K562 (cell line): ENCODE data around the gene EXOC3L1.
A peak's percentile ranks its signal among the peaks of the same experiment; 100 is the strongest.

Experiments
- CTCF ChIP-seq, 3 experiments: IDR thresholded peaks in 2 of 3; conservative IDR thresholded peaks in 1 of 3; 2 replicates each; pipeline ENCODE4 v1.5.1; 2011 to 2012; ENCODE audit warnings: low read length in 3 of 3, mild to moderate bottlenecking in 3 of 3, control low read depth in 2 of 3, improper control_type of control experiment in 1 of 3, inconsistent platforms in 1 of 3, low read depth in 1 of 3, mixed read lengths in 1 of 3, moderate library complexity in 1 of 3; ENCODE audit not compliant: insufficient read depth in 2 of 3
- JUN ChIP-seq, 2 experiments: sonication (generic) in 1 of 2; formaldehyde crosslinking in 1 of 2; IDR thresholded peaks; 2 replicates each; pipeline versions ENCODE4 v1.6.1 to v1.8.0; 2012 to 2022; ENCODE audit warnings: borderline replicate concordance in 2 of 2, mild to moderate bottlenecking in 2 of 2, improper control_type of control experiment in 1 of 2, low read depth in 1 of 2, low read length in 1 of 2, missing genetic modification reagents in 1 of 2
- MAZ ChIP-seq, 2 experiments: fragments of 450-650 bp in 1 of 2; sonication (generic) in 1 of 2; formaldehyde crosslinking; IDR thresholded peaks in 1 of 2; conservative IDR thresholded peaks in 1 of 2; 2 replicates each; pipeline versions ENCODE4 v1.4.0 to v1.5.0; 2020; ENCODE audit warnings: mild to moderate bottlenecking in 1 of 2, missing genetic modification reagents in 1 of 2
- PATZ1 ChIP-seq: fragments of 250-450 bp; sonication (Bioruptor Pico); IDR thresholded peaks from 2 replicates; pipeline ENCODE4 v1.5.0; 2020; ENCODE audit warnings: mild to moderate bottlenecking, borderline replicate concordance
- POLR2A ChIP-seq: fragments of 450-650 bp; conservative IDR thresholded peaks from 2 replicates; pipeline ENCODE4 v1.6.1; 2016
- RUNX1 ChIP-seq: sonication (generic); IDR thresholded peaks from 2 replicates; pipeline ENCODE4 v1.6.1; 2016; ENCODE audit warnings: antibody characterized with exemption, low read depth
- TGIF2 ChIP-seq: sonication (generic); formaldehyde crosslinking; IDR thresholded peaks from 2 replicates; pipeline ENCODE4 v1.8.1; 2022; ENCODE audit warnings: mild to moderate bottlenecking, missing genetic modification reagents, moderate library complexity

DNA sequence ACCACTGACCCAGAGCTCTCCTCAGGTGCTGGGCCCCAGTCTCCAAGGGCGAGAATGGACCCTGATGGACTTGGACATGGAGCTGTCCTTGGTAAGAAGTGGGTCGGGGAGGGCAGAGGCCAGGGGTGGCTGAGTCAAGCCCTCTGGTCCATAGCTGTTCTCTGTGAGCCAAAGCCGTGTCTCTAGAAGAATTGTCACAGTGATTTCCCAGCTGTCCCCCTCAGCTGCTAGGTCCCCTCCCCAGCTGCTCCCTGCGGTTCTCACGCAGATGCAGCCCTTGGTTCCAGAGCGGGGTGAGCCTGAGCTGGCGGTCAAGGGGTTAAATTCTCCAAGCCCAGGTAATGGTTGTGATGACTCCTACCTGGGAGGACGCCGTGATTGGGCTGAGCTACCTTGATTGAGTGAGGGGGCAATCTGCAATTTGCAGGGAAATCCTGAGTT is 20.9 kb downstream of the EXOC3L1 start:
- no peak for TF ChIP-seq RUNX1
- TF ChIP-seq MAZ (CRISPR knock-in tag; conservative IDR thresholded peaks at IDR 0.05 in 1 of 2, IDR thresholded peaks at IDR 0.05 in 1 of 2): no peak
- no peak for TF ChIP-seq JUN (IDR thresholded peaks at IDR 0.05; ENCODE audit: borderline replicate concordance, low read depth, low read length)
- 0 out of 2 replicates have a peak, but pooled peaks have one; percentile 33 for TF ChIP-seq JUN (CRISPR knock-in tag; IDR thresholded peaks at IDR 0.05; ENCODE audit: borderline replicate concordance)
- no peak for TF ChIP-seq TGIF2 (CRISPR knock-in tag)
- no peak for TF ChIP-seq CTCF (IDR thresholded peaks at IDR 0.05 in 2 of 3, conservative IDR thresholded peaks at IDR 0.05 in 1 of 3; ENCODE audit: insufficient read depth in 2 of 3, low read depth in 1 of 3, low read length in 3 of 3)
- TF ChIP-seq POLR2A: no peak
- TF ChIP-seq PATZ1 (CRISPR knock-in tag): no peak
